Ishikawa (cell line): ENCODE results near the gene CASP9.

Experiments
- CEBPB ChIP-seq: IDR thresholded peaks from 2 replicates; pipeline ENCODE4 v1.6.1; 2012
- CREB1 ChIP-seq: IDR thresholded peaks from 2 replicates; pipeline ENCODE4 v1.6.1; 2012; ENCODE audit warnings: low read depth
- EGR1 ChIP-seq: IDR thresholded peaks from 2 replicates; pipeline ENCODE4 v1.6.1; 2012
- EP300 ChIP-seq: IDR thresholded peaks from 2 replicates; pipeline ENCODE4 v1.6.1; 2012; ENCODE audit warnings: borderline replicate concordance
- FOXM1 ChIP-seq: IDR thresholded peaks from 2 replicates; pipeline ENCODE4 v1.6.1; 2012; ENCODE audit warnings: low read depth, borderline replicate concordance
- NFIC ChIP-seq: IDR thresholded peaks from 2 replicates; pipeline ENCODE4 v1.6.1; 2012
- RAD21 ChIP-seq: IDR thresholded peaks from 2 replicates; pipeline ENCODE4 v1.6.1; 2012; ENCODE audit warnings: low read depth
- TAF1 ChIP-seq: IDR thresholded peaks from 2 replicates; pipeline ENCODE4 v1.6.1; 2012; ENCODE audit warnings: low read depth, mild to moderate bottlenecking
- TCF12 ChIP-seq: IDR thresholded peaks from 2 replicates; pipeline ENCODE4 v1.6.1; 2012; ENCODE audit warnings: low read depth
- TEAD4 ChIP-seq: IDR thresholded peaks from 2 replicates; pipeline ENCODE4 v1.6.1; 2012
- YY1 ChIP-seq: IDR thresholded peaks from 2 replicates; pipeline ENCODE4 v1.6.1; 2012; ENCODE audit warnings: low read depth
- ZBTB7A ChIP-seq: IDR thresholded peaks from 2 replicates; pipeline ENCODE4 v1.6.1; 2012; ENCODE audit warnings: low read depth
- TF ChIP-seq, protein P1 (sequence below): IDR thresholded peaks from 2 replicates; pipeline ENCODE4 v1.6.1; 2012
- TF ChIP-seq, protein P2 (sequence below): IDR thresholded peaks from 2 replicates; pipeline ENCODE4 v1.6.1; 2012
- TF ChIP-seq, protein P3 (sequence below): IDR thresholded peaks from 2 replicates; pipeline ENCODE4 v1.6.1; 2012; ENCODE audit warnings: low read depth, mild to moderate bottlenecking

The CASP9 gene

DNA sequence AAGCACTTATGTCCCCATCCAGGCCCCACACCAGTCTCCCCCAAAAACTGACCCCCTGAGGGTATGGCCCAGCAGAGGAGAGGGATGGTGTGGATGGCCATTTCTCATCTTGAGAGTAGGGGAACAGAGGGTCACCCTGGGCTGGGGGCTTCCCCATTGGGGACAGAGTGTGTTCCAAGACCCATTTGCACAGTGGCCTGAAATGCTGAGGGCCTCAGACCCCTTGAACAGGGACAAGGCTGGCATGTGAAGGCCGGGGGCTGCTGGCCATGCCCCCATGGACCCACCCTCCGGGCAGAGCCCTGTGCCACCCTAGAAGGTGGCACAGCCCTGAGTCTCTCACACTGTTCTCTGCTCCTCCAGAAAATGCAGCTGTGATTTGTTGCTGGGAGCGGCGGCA lies 77.8 kb downstream of the CASP9 start:
- TF ChIP-seq YY1 = no peak
- no peak for TF ChIP-seq TEAD4
- no peak for TF ChIP-seq EGR1
- TF ChIP-seq CEBPB = no peak
- TF ChIP-seq, protein P1, sequence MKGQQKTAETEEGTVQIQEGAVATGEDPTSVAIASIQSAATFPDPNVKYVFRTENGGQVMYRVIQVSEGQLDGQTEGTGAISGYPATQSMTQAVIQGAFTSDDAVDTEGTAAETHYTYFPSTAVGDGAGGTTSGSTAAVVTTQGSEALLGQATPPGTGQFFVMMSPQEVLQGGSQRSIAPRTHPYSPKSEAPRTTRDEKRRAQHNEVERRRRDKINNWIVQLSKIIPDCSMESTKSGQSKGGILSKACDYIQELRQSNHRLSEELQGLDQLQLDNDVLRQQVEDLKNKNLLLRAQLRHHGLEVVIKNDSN = no peak
- no peak for TF ChIP-seq NFIC
- TF ChIP-seq CREB1 = no peak
- TF ChIP-seq RAD21 = no peak
- TF ChIP-seq, protein P2, sequence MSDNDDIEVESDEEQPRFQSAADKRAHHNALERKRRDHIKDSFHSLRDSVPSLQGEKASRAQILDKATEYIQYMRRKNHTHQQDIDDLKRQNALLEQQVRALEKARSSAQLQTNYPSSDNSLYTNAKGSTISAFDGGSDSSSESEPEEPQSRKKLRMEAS = no peak
- TF ChIP-seq, protein P3, sequence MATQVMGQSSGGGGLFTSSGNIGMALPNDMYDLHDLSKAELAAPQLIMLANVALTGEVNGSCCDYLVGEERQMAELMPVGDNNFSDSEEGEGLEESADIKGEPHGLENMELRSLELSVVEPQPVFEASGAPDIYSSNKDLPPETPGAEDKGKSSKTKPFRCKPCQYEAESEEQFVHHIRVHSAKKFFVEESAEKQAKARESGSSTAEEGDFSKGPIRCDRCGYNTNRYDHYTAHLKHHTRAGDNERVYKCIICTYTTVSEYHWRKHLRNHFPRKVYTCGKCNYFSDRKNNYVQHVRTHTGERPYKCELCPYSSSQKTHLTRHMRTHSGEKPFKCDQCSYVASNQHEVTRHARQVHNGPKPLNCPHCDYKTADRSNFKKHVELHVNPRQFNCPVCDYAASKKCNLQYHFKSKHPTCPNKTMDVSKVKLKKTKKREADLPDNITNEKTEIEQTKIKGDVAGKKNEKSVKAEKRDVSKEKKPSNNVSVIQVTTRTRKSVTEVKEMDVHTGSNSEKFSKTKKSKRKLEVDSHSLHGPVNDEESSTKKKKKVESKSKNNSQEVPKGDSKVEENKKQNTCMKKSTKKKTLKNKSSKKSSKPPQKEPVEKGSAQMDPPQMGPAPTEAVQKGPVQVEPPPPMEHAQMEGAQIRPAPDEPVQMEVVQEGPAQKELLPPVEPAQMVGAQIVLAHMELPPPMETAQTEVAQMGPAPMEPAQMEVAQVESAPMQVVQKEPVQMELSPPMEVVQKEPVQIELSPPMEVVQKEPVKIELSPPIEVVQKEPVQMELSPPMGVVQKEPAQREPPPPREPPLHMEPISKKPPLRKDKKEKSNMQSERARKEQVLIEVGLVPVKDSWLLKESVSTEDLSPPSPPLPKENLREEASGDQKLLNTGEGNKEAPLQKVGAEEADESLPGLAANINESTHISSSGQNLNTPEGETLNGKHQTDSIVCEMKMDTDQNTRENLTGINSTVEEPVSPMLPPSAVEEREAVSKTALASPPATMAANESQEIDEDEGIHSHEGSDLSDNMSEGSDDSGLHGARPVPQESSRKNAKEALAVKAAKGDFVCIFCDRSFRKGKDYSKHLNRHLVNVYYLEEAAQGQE = no peak

DNA sequence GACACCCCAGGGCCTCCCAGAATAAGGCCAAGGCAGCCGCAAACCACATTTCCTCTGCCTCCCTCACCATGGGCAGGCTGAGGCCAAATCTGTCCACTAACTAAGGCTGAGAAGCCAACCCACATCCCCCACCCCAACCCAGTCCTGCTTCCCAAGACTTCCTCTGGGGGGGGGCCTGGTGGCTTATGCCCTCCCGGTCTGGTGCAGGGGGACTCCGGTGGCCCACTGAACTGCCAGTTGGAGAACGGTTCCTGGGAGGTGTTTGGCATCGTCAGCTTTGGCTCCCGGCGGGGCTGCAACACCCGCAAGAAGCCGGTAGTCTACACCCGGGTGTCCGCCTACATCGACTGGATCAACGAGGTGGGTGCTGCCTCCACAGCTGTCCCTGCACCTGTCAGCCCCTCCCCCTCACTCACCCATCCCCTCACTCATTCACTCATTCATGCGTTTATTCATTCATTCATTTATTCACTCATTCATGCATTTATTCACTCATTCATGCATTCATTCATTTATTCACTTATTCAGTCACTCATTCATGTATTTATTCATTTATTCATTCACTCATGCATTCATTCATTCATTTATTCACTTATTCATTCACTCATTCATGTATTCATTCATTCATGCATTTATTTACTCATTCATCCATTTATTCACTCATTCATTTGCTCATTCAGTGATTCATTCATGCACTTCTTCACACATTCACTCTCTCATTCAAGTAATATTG lies 78.5 kb downstream of the CASP9 start:
- TF ChIP-seq, protein P2 = no peak
- no peak for TF ChIP-seq TCF12
- no peak for TF ChIP-seq ZBTB7A
- TF ChIP-seq TAF1 = no peak
- TF ChIP-seq, protein P3 = no peak
- TF ChIP-seq, protein P1 = no peak
- TF ChIP-seq RAD21 = no peak
- no peak for TF ChIP-seq TEAD4
- TF ChIP-seq CEBPB = no peak
- TF ChIP-seq YY1 = no peak
- no peak for TF ChIP-seq CREB1
- no peak for TF ChIP-seq FOXM1
- TF ChIP-seq EP300 = no peak
- TF ChIP-seq EGR1 = no peak
- no peak for TF ChIP-seq NFIC

DNA sequence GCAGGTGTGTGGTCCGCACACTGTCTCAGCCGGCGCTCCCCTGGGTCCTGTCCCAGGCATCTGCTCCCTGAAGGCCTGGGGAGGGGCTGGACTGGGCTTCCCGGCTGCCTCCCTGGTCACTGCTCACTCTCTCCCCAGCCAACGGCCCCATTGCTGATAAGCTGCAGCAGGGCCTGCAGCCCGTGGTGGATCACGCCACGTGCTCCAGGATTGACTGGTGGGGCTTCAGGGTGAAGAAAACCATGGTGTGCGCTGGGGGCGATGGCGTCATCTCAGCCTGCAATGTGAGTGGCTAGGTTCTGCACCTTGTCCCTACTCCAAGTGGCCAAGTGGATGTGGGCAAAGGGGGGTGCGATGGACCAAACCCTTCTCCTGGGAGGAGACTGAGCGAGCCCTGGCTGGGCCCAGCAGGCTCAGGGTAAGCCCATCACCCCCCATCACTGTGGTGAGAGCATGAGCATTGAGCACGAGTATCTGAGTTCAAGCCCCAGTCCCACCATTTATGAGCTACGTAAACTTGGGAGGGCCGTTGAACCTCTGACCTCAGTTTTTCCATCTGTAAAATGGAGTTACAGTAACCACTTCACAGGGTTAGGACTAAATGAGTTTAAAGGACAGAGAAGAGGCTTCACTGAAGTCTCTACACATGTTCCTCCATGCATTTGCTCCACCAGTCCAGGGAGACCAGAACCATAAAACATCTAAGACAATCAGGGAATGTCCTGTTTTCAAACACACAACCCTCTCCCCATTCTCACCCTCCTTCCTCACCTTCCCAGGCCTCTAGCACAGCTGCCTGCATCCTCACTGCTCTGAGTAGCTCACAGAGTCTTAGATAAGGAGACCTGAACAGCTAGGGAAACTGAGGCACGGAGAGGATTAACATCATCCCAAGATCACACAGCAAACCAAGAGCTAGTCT lies 79.3 kb downstream of the CASP9 start:
- TF ChIP-seq, protein P2 = no peak

DNA sequence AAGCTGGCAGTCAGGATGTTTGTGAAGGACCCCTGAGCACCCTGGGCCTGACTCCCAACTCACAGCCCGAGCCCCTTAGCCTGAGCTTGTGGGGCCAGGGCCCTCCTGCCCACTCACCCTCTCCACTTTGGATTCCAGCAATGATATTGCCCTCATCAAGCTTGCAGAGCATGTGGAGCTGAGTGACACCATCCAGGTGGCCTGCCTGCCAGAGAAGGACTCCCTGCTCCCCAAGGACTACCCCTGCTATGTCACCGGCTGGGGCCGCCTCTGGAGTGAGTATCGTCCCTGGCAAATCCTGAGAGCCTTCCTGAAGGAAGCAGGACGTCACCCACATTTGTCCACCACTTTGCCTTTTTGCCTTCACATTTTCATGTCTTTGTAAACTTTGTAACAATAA lies 80.7 kb downstream of the CASP9 start:
- no peak for TF ChIP-seq EP300
- no peak for TF ChIP-seq CEBPB
- no peak for TF ChIP-seq FOXM1
- no peak for TF ChIP-seq NFIC
- TF ChIP-seq TAF1 = no peak
- no peak for TF ChIP-seq TEAD4
- TF ChIP-seq CREB1 = no peak
- TF ChIP-seq, protein P1 = no peak
- no peak for TF ChIP-seq YY1
- TF ChIP-seq, protein P3 = no peak
- TF ChIP-seq, protein P2 = no peak
- TF ChIP-seq RAD21 = no peak
- no peak for TF ChIP-seq ZBTB7A
- TF ChIP-seq TCF12 = no peak
- TF ChIP-seq EGR1 = no peak
